GM12878 (cell line): ENCODE measurements around the gene TPH2. TPM values are rescaled to one million over a fixed set of nuclear protein-coding genes. Genes with fewer than 3 reads are reported as not detected.

Experiments used
- ATAC-seq: fragments of 200-7000 bp; cut with Tn5 transposase; 3 replicates; pipeline ENCODE4 v1.9.1; 2020; ENCODE audit warnings: mild to moderate bottlenecking, moderate library complexity
- BruUV-seq: library from RNA; stranded (reverse); fragments of 400-500 nt; replicated peaks from 2 replicates; lab custom pipeline; 2021; lab: Mats Ljungman, UMichigan
- CTCF ChIA-PET: fragments of 300-600 bp; sonication (Branson Sonifier 250); formaldehyde crosslinking; extraction: SDS; loops from one replicate; lab custom pipeline; 2021; ENCODE audit warnings: inconsistent platforms; lab: Yijun Ruan, JAX
- POLR2A ChIA-PET: fragments of 350-600 bp; formaldehyde crosslinking; extraction: SDS; loops from one replicate; lab custom pipeline; 2021; ENCODE audit warnings: inconsistent platforms; lab: Charles Lee
- RAD21 ChIA-PET: fragments of 300-600 bp; sonication (Branson Sonifier 250); formaldehyde crosslinking; loops from one replicate; lab custom pipeline; 2023; ENCODE audit warnings: antibody characterized with exemption; ENCODE audit not compliant: unreplicated experiment; lab: Charles Lee
- SMC1A ChIA-PET: fragments of 300-600 bp; sonication (Branson Sonifier 250); formaldehyde crosslinking; loops from one replicate; lab custom pipeline; 2023; ENCODE audit not compliant: unreplicated experiment, uncharacterized antibody; lab: Charles Lee
- DNase-seq: peaks from one replicate; pipeline ENCODE4 v3.0.0-alpha.2; 2011; ENCODE audit warnings: low read depth, low spot score
- FAIRE-seq: peaks from 3 replicates; lab custom pipeline; 2011; peaks lifted over from hg19 to GRCh38; lab: Jason Lieb, UNC
- H2AFZ ChIP-seq: 2 replicates; pipeline ENCODE4 v1.6.0; 2011; ENCODE audit warnings: low read depth, low read length, control low read depth; ENCODE audit not compliant: control insufficient read depth
- H3K27ac ChIP-seq: 2 replicates; pipeline ENCODE4 v1.5.1; 2011; ENCODE audit warnings: control low read depth; ENCODE audit not compliant: control insufficient read depth, insufficient read depth
- H3K27me3 ChIP-seq, 2 experiments: replicated peaks in 1 of 2; 2 replicates each; pipeline versions ENCODE4 v1.6.0 to v1.6.1; 2011; ENCODE audit warnings: low read length in 1 of 2; ENCODE audit not compliant: control insufficient read depth in 2 of 2, insufficient read depth in 2 of 2
- H3K36me3 ChIP-seq, 2 experiments: 2 replicates each; pipeline ENCODE4 v1.5.1; 2011; ENCODE audit warnings: low read length in 1 of 2; ENCODE audit not compliant: control insufficient read depth in 2 of 2, insufficient read depth in 2 of 2
- H3K4me1 ChIP-seq: 2 replicates; pipeline ENCODE4 v1.6.1; 2011; ENCODE audit warnings: mild to moderate bottlenecking, low read length, moderate library complexity, mixed read lengths; ENCODE audit not compliant: control insufficient read depth, insufficient read depth
- H3K4me2 ChIP-seq: 2 replicates; pipeline ENCODE4 v1.6.0; 2011; ENCODE audit warnings: control low read depth; ENCODE audit not compliant: control insufficient read depth, insufficient read depth
- H3K4me3 ChIP-seq: fragments of 200-600 bp; sonication (generic); 2 replicates; pipeline ENCODE4 v1.5.1; 2016
- H3K79me2 ChIP-seq: 2 replicates; pipeline ENCODE4 v1.6.0; 2011; ENCODE audit warnings: low read length; ENCODE audit not compliant: control insufficient read depth, insufficient read depth
- H3K9ac ChIP-seq: 2 replicates; pipeline ENCODE4 v1.8.0; 2011; ENCODE audit warnings: low read length, control low read depth, mixed read lengths; ENCODE audit not compliant: control insufficient read depth, insufficient read depth
- H3K9me3 ChIP-seq: replicated peaks from 3 replicates; pipeline ENCODE4 v1.5.1; 2011; ENCODE audit warnings: mild to moderate bottlenecking, low read length; ENCODE audit not compliant: control insufficient read depth, insufficient read depth
- H4K20me1 ChIP-seq: 2 replicates; pipeline ENCODE4 v1.6.0; 2011; ENCODE audit not compliant: control insufficient read depth, insufficient read depth
- ATF3 ChIP-seq: IDR thresholded peaks from 2 replicates; pipeline ENCODE4 v1.6.1; 2011; ENCODE audit warnings: low read depth, mild to moderate bottlenecking, low read length, moderate library complexity, borderline replicate concordance; ENCODE audit errors: extremely low read depth
- CHD4 ChIP-seq: fragments of 200-600 bp; sonication (generic); IDR thresholded peaks from 2 replicates; pipeline ENCODE4 v1.6.1; 2016; ENCODE audit warnings: mild to moderate bottlenecking
- E2F4 ChIP-seq: IDR thresholded peaks from 2 replicates; pipeline ENCODE4 v1.6.1; 2012; ENCODE audit warnings: low read depth, low read length, improper control_type of control experiment
- HCFC1 ChIP-seq: fragments of 150-350 bp; IDR thresholded peaks from 2 replicates; pipeline ENCODE4 v1.6.1; 2014; ENCODE audit warnings: low read length
- IRF3 ChIP-seq: fragments of 450-650 bp; IDR thresholded peaks from 2 replicates; pipeline ENCODE4 v1.6.1; 2014; ENCODE audit warnings: mild to moderate bottlenecking
- KLF5 ChIP-seq: fragments of 450-650 bp; IDR thresholded peaks from 2 replicates; pipeline ENCODE4 v1.6.1; 2014; ENCODE audit warnings: mild to moderate bottlenecking; ENCODE audit not compliant: partially characterized antibody
- TCF7 ChIP-seq: IDR thresholded peaks from 2 replicates; pipeline ENCODE4 v1.6.1; 2014; ENCODE audit warnings: antibody characterized with exemption, borderline replicate concordance
- WGBS: methylation state at CpG from one replicate; pipeline ENCODE4 v1.1.6; 2016; ENCODE audit warnings: low lambda C conversion rate; ENCODE audit not compliant: insufficient replicate concordance, insufficient coverage; ENCODE audit errors: missing lambda C conversion rate; 5-methylcytosine and 5-hydroxymethylcytosine counted together
- in situ Hi-C: fragments of 300-500 bp; cut with MboI; formaldehyde crosslinking; loops from 9 replicates; pipeline ENCODE4 v1.14.3; 2018; ENCODE audit warnings: mixed read lengths
- intact Hi-C: fragments of 100-400 bp; cut with micrococcal nuclease; formaldehyde crosslinking; loops from one replicate; pipeline ENCODE4 v1.14.2; 2022; ENCODE audit not compliant: unreplicated experiment
- polyA plus RNA-seq, 11 experiments: library from polyadenylated mRNA; depleted of rRNA in 4 of 11; unstranded in 6 of 11; stranded (reverse) in 5 of 11; fragments of >200 nt; fragmentation: Nextera tagmentation in 4 of 11; fragmentation: Illumina TruSeq in 1 of 11; extraction: Ambion mirVana in 4 of 11; extraction: Trizol in 1 of 11; gene quantifications; 1 replicate in 1 of 11; 2 replicates in 10 of 11; pipeline versions ENCODE4 v1.2.1 to v1.2.3, GENCODE V29; 2011 to 2016; ENCODE audit warnings: inconsistent platforms in 2 of 11, missing spikeins in 2 of 11, low read depth in 1 of 11
- total RNA-seq, 4 experiments: library from RNA; depleted of rRNA in 3 of 4; stranded (reverse); fragments of >200 nt in 3 of 4; fragmentation: Illumina TruSeq in 1 of 4; extraction: Trizol in 1 of 4; gene quantifications; 2 replicates each; pipeline versions ENCODE4 v1.2.1 to v1.2.3, GENCODE V29; 2013 to 2021
- TF ChIP-seq, protein P1 (sequence below): IDR thresholded peaks from 2 replicates; pipeline ENCODE4 v1.6.1; 2012; ENCODE audit warnings: low read length, inconsistent platforms

The TPH2 gene
- total and polyA plus RNA-seq, 10 of the 15 experiments (the other 5 are each of a cell fraction or from before 2014, with no cell fraction given), result not detected

- Histone ChIP-seq H3K9me3 (no peaks in the 10 kb centered on the region; the same call in 2 of the 3 replicates), H2AFZ (no peak overlapping the region), H3K4me2 (no peak overlapping the region), H3K36me3 (no peaks in the 10 kb centered on the region), H3K79me2 (no peaks in the 10 kb centered on the region), H3K27ac (no peak overlapping the region), H3K4me3 (no peak overlapping the region), H4K20me1 (no peaks in the 10 kb centered on the region), H3K4me1 (no peaks in the 10 kb centered on the region), H3K27me3 (no peaks in the 10 kb centered on the region), H3K9ac (no peak overlapping the region)
- TF ChIP-seq CHD4 (no peak), KLF5 (no peak), HCFC1 (no peak), E2F4 (no peak), ATF3 (no peak), TCF7 (no peak)
- no peak for DNase-seq
- RAD21 ChIA-PET, result no interaction called here
- BruUV-seq, result no TSS peak
- 25% methylated on average over 2 of the region's 2 CpGs for WGBS
- FAIRE-seq, result no peak
- POLR2A ChIA-PET, result no interaction called here
- intact Hi-C loops, result no loop called here
- CTCF ChIA-PET, result no interaction called here
- ATAC-seq, result no peak
- in situ Hi-C loops, result no loop called here
- SMC1A ChIA-PET, result no interaction called here
Measured at GRCh38 chr12:72071030-72071429, 132.4 kb downstream of the TPH2 start.

DNA sequence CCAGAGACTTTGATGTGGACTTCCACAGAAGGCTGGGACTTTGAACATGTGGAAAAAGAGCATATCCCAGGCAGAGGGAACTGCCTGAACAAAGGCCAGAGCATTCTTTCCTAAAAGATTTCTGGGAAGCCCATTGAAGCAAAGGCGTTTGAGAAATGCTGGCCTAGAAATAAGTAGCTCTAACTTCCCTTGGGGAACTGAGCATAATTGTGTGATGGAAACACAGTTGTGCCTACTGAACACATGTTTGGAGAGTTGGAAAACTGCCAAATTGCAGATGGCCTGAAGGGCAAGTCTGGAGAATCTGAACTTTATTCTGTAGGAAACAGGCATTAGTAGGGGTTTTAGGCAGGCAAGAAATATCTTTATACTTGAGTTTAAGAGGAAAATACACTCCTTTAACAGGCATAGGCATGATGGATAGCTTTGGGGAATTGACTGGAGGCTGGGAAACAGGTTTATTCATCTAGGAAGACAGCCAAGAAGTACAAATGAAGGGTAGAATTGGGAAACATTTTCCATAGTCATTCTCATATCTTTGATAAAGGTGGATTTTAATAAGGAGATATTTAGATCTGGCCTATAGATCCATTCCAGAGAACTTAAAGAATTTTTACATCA is 134.1 kb downstream of the TPH2 start:
- intact Hi-C loops, result no loop called here

More for the DNA sequence above, 134.1 kb downstream of the TPH2 start:
- FAIRE-seq, result no peak
- Histone ChIP-seq H3K4me2 (no peak overlapping the region), H3K4me1 (no peaks in the 10 kb centered on the region), H3K4me3 (no peak overlapping the region), H3K27ac (no peak overlapping the region), H3K9me3 (no peaks in the 10 kb centered on the region; the same call in 2 of the 3 replicates), H3K9ac (no peak overlapping the region), H2AFZ (no peak overlapping the region), H3K36me3 (no peaks in the 10 kb centered on the region), H4K20me1 (no peaks in the 10 kb centered on the region), H3K27me3 (no peaks in the 10 kb centered on the region), H3K79me2 (no peaks in the 10 kb centered on the region)
- in situ Hi-C loops, result no loop called here
- TF ChIP-seq, protein P1, sequence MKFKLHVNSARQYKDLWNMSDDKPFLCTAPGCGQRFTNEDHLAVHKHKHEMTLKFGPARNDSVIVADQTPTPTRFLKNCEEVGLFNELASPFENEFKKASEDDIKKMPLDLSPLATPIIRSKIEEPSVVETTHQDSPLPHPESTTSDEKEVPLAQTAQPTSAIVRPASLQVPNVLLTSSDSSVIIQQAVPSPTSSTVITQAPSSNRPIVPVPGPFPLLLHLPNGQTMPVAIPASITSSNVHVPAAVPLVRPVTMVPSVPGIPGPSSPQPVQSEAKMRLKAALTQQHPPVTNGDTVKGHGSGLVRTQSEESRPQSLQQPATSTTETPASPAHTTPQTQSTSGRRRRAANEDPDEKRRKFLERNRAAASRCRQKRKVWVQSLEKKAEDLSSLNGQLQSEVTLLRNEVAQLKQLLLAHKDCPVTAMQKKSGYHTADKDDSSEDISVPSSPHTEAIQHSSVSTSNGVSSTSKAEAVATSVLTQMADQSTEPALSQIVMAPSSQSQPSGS, result no peak
- TF ChIP-seq IRF3, result no peak
- WGBS, result 0% methylated on average over 1 of the region's 1 CpG
- POLR2A ChIA-PET, result no interaction called here
- RAD21 ChIA-PET, result no interaction called here
- no peak for ATAC-seq
- no TSS peak for BruUV-seq
- SMC1A ChIA-PET, result no interaction called here
- DNase-seq, result no peak
- CTCF ChIA-PET, result no interaction called here
